GM21515 (cell line): ENCODE data around the gene SOX10.
"Not testable (repeated sequence)": the region's sequence is repeated elsewhere in the genome, so short reads cannot be mapped to it uniquely, and the experiment has no call there.

Experiments used
- ATAC-seq: cut with Tn5 transposase; IDR thresholded peaks from one replicate; pipeline ENCODE4 v1.9.1; 2021; ENCODE audit not compliant: unreplicated experiment

The SOX10 gene

DNA sequence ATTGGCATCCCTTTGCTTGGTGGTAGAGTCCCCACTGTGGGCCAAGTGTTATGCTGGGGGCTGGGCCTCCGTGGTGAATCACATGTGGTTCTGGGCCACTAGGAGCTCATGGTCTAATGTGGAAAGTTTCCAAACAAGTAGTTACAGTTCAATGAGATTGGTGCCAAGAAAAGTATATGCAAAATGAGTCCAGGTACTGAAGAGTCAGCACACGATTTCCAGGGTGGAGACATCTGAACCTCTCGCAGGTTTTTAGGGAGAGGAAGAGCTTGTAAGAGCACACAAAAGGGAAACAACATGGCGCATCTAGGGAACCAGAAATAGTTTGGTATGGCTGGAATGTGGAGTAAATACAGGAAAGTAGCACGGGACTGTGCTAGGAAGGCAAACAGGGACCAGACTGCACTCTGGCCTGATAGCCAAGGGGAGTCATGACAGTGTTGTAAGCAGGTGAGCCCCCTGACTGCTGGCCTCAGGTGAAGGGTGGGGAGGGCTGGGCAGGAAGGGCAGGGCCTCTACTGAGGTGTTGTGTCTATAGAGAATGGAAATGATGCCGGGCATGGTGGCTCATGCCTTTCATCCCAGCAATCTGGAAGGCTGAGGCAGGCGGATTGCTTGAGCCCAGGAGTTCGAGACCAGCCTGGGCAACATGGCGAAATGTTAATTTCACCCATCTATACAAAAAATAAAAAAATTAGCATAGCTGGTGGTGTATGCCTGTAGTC lies 18.3 kb downstream of the SOX10 start:
- no peak for ATAC-seq

DNA sequence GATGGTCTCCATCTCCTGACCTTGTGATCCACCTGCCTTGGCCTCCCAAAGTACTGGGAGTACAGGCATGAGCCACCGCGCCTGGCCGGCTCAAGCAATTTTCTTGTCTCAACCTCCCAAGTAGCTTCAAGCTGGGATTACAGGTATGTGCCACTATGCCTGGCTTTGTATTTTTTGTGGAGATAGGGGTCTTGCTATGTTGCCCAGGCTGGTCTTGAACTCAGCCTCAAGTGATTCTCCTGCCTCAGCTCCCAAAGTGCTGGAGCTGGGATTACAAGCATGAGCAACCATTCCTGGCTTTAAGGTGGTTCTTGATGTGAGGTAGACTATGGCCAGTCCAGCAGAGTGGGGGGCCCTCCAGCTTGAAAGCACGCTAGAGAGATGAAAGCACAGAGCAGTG lies 23.3 kb downstream of the SOX10 start:
- ATAC-seq, result no peak

DNA sequence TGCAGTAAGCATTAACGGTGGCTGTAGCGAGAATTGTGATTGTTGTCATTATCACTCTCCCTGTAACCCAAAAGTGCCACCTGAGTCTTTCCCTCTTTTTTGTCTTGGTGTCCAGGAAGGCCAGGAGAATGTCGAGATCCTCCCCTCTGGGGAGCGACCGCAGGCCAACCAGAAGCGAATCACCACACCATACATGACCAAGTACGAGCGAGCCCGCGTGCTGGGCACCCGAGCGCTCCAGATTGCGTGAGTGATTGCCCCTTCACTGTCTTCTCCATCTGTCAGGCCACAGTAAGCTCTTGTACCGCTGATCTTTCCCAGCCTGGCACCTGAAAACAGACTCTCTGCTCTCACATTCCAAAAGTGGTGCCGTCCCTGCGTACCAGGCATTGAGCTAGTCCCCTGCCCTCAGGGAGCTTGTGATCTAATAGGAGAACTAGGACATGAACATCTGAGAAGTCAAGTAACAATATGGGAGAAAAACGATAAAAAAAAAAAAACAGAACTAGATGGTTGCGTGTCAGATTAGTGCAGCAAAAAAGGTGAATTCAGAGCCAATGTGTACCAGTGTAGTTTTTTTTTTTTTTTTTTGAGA lies 25.0 kb downstream of the SOX10 start:
- ATAC-seq, result no peak

DNA sequence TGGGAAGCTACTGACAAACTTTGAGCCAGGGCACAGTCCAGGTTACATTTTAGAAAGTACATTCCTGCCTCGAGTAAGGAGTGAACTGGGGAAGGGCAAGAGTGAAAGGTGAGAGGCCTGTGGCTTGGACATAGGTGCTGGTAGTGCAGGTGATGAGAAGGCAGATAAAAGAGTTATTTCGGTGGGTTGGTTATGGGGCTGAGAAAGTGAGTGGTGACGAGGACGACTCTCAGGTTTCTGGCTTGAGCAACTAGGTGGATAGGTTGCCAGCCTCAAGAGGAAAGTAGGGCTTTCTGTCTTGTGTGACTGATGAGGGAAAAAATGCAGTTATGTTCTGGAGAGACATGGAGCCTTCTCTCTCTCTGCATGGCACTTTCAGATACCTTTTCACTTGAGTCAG lies 27.1 kb downstream of the SOX10 start:
- ATAC-seq, result no peak

DNA sequence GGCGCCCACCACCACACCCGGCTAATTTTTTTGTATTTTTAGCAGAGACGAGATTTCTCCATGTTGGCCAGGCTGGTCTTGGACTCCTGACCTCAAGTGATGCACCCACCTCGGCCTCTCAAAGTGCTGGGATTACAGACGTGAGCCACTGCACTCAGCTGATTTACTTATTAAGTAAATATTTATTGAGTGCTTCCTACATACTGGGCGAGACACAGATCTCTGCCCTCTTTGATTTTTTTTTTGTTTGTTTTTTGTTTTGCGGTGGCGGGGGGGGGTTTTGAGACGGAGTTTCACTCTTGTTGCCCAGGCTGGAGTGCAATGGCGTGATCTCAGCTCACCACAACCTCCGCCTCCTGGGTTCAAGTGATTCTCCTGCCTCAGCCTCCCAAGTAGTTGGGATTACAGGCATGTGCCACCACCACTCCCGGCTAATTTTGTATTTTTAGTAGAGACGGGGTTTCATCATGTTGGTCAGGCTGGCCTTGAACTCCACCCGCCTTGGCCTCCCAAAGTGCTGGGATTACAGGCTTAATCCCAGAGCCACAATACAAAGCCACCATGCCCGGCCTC lies 28.4 kb downstream of the SOX10 start:
- ATAC-seq, result not testable (repeated sequence)

DNA sequence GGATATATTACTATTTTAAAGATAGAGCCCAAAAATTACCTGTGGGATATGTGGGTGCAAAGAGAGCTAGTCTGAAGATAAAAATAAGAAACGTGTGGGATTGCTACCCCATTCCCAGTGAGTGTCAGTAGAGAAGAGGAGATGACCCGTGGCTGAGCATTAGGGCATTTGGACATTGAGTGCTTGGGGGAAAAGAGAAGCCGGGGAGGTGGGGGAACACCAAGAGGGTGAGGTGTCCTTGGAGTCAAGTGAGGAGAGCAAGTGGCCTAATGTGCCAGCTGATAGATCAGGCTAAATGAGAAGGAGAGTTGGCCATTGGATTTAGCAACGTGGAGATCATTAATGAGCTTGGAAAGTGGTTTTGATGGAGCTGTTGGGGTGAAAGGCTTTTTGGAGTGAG lies 29.7 kb downstream of the SOX10 start:
- ATAC-seq, result no peak

DNA sequence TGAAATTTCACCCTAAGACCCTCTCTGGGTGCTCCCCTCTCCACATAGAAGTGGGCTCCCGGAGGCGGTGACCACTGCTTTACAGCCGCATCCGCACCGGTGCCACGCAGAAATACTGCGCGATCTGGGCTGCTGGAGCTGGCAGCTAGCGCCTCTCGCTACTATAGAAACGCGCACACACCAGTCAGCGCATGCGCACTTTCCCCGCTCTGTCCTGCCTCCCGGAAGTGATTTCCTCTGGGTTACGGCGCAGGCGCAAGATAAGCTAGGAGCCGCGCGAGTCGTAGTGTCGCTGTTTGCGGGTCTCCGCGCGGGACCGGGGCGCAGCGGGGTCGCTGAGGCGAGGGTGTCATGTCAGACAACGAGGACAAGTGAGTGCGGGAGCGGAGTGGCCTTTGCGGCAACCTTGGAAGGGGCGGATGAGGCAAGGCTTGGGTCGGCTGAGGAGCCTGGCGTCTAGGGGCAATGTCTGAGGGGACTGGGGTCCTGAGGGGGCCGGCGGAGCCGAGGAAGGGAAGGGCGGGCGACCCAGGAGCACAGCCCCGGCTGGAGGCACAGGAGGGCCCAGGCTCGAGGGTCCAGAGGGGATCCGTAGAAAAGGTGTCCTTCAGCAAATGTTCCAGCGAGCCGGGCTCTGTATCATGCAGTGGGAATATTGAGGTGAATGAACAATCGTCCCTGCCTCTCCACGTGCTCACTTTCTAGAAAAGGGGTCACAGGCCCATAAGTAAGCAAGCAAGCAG lies 30.7 kb downstream of the SOX10 start, which contains the start of the genes C22orf23 and POLR2F:
Gene C22orf23 (minus strand): TSS at position 165 of the 743 bp plus-strand sequence. CDS start 452 bp downstream, outside the sequence.
Gene POLR2F (plus strand): TSS at position 263 of the 743 bp plus-strand sequence. CDS start 89 bp downstream, at position 352.
- peak; percentile 78 for ATAC-seq

DNA sequence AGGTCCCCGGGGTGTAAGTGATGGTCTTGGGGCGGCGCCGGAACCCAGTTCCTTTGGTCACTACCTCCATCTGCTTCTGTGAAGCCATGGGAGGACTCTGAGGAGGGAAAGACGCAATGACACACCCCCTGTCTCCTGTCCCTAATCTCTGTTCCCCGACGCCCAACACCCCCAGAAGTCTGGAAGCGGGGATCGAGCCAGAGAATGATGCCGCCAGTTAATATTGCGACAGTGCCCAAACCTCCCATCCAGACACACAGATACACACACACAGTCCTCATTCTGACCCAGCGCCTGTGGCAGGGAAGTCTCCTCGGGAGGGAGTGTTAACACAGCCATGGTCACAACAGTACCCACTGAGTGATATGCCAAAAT lies 31.3 kb downstream of the SOX10 start:
- ATAC-seq, result peak; percentile 23

DNA sequence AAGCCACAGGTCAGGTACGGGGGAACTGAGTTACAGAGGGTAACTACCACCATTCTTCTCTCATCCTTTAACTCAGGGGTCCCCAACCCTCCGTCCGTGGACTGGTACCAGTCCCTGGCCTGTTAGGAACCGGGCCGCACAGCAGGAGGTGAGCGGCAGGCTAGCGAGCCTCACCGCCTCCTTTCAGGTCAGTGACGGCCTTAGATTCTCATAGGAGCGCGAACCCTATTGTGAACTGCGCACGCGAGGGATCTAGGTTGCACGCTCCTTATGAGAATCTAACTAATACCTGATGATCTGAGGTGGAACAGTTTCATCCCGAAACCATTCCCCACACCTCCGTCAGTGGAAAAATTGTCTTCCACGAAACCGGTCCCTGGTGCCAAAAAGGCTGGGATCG lies 31.7 kb downstream of the SOX10 start:
- not testable (repeated sequence) for ATAC-seq

DNA sequence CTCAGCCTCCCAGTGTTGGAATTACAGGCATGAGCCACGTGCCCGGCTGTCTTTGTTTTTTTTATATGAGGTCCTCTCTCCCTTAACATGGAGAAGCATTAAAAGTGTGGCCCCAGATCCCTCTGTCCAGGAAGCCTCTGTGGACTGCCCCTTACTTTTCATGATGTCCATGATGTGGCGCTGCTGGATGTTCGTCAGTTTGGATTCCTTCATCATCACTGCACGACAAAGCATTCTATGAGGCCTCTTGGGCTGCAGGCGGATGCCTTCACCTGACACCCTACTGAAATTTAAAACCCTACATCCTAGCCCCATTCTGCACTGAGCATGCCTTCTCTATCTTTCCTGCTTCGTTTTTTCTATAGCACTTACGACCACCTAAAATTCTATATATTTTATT lies 33.0 kb downstream of the SOX10 start:
- ATAC-seq, result no peak

DNA sequence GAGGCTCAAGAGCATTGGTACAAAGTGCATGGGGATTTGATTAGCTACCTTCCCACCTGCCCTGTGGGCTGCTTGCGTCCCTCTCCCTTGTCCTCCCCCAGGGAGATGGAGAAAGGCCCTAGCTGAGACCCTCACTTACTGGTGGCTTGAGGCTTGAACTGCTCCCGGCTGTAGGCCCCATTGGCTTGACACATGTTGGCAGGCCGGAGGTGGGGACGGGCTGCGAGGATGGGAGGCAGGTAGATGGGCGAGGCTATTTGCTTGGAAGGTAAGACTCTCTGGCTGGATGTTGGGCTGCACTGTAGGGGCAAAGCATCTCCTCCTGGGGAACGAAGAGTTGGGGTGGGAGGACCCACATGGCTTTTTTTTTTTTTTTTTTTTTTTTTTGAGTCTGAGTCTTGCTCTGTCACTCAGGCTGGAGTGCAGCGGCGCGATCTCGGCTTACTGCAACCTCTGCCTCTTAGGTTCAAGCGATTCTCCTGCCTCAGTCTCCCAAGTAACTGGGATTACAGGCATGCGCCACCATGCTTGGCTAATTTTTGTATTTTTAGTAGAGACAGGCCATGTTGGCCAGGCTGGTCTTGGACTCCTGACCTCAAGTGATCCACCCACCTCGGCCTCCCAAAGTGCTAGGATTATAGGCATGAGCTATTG lies 37.1 kb downstream of the SOX10 start:
- not testable (repeated sequence) for ATAC-seq

DNA sequence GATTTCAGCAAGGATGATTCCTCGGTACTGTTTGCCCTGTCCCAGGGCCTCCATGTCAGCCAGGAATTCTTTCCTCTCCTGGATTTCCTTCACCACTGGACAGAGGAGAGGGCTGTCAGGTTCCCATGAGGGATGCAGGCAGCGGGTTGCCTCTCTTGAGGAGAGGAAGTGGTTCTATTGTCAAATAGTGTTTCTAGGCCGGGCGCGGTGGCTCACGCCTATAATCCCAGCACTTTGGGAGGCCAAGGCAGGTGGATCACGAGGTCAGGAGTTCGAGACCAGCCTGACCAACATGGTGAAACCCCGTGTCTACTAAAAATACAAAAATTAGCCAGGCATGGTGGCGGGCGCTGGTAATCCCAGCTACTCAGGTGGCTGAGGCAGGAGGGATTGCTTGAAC lies 39.9 kb downstream of the SOX10 start:
- ATAC-seq, result not testable (repeated sequence)

DNA sequence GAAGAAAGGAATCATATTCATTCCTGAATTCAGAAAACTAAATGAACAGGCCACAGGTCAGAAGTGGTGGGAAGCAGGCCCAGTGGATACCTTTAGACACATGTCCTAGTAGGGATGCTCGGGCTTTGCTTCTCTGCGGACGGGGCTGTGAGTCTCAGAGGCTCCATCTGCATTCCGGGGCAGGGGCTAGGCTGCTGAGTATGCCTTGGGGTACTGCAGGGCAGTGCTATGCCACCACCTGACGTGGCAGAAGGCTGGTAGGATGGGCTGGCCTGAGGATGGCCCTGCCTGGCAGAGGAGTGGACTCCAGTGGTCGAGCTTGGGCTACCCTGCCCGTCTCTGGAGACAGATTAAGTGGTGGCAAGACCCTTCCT lies 40.5 kb downstream of the SOX10 start:
- ATAC-seq, result no peak

DNA sequence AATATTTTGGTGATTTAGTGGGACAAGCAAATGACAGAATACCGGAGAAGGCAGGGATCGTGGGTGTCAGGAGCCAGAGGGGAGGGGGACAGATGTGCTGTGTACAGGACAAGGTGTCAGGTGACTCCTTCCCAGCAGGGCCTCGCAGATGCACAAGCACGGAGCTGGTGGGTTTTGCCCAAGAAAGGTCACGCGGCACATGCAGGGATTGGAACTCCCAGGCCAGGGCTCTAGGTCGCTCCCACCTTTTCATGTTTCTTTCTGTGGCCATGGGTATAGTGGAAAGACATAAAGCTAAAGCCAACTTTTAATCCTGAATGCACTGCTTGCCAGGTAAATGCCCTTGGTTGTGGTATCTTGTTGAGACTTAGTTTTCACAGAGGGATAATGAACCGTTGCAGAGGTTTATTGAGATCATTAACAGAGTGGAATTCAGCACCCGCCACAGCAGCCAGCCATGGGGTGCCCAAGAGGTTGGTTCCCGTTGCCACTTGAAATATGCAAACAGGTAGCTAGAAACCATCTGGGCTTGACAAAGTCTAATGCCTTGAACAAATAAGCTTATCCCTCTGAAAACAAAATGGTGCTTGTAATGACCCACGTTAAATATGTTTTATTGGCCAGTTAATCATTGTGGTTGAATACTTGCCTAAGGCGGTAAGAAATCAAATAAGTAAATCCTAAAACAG lies 41.1 kb downstream of the SOX10 start:
- ATAC-seq, result no peak

DNA sequence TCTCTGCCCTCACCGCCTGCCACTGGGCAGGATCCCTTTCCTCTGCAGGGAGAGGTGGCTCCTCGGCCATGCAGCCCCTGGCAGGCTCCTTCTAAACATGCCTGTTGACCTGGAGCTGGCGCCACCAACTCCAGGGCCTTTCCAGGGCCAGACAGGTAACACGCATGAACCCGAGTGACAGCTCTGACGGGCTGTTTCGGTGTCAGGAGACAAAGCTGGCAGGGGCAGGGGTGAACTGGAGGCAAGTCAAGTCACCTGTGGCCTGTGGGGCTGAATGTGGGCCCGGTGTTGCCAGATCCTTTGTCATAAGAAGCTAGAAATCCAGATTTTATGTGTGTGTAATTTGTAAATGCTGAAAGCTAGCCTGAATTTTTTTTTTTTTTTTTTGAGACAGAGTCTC lies 42.2 kb downstream of the SOX10 start:
- ATAC-seq, result no peak

DNA sequence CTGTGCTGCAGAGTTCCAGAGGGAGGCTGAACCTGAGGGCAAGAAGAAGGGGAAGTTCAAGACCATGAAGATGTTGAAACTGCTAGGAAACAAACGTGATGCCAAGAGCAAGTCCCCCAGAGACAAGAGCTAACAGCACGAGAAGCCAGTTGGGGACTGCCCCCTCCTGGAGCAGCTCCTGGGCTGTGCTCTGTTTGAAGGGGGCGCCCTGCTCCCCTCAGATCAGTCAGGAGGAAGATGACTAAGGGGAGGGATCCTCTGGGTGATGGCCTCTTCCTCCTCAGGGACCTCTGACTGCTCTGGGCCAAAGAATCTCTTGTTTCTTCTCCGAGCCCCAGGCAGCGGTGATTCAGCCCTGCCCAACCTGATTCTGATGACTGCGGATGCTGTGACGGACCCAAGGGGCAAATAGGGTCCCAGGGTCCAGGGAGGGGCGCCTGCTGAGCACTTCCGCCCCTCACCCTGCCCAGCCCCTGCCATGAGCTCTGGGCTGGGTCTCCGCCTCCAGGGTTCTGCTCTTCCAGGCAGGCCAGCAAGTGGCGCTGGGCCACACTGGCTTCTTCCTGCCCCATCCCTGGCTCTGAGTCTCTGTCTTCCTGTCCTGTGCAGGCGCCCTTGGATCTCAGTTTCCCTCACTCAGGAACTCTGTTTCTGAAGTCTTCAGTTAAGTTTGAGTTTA lies 43.5 kb downstream of the SOX10 start:
- no peak for ATAC-seq

DNA sequence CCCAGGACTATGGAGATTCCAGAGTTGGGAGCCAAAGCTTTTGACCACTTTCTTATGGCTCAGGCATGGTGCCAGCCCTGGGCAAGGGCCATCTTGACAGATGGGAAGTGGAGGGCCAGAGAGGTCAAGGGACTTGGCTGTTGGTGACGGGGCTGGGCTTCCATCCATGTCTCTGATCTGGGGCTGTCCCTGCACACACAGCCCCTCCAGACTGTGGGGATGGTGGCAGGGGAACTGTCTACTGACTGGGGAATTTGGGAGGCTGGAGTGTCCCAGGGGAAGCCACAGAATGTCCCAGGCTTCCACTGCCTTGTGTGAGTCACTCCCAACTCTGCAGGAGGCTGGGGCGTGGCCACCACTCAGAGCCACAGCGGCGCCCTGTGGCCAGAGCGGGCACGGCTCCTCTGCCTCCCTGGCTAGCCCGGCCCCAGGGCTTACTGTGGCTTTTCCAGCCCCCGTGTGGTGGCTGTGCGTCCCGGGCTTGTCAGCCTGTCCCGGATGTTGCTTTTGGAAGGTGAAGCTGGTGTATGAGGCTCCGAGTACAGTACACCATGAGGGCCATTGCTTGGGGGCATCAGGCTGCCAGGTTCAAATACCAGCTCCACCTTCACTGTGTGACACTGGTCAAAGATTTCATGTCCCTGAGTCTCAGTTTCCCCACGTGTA lies 50.5 kb downstream of the SOX10 start:
- ATAC-seq, result no peak

DNA sequence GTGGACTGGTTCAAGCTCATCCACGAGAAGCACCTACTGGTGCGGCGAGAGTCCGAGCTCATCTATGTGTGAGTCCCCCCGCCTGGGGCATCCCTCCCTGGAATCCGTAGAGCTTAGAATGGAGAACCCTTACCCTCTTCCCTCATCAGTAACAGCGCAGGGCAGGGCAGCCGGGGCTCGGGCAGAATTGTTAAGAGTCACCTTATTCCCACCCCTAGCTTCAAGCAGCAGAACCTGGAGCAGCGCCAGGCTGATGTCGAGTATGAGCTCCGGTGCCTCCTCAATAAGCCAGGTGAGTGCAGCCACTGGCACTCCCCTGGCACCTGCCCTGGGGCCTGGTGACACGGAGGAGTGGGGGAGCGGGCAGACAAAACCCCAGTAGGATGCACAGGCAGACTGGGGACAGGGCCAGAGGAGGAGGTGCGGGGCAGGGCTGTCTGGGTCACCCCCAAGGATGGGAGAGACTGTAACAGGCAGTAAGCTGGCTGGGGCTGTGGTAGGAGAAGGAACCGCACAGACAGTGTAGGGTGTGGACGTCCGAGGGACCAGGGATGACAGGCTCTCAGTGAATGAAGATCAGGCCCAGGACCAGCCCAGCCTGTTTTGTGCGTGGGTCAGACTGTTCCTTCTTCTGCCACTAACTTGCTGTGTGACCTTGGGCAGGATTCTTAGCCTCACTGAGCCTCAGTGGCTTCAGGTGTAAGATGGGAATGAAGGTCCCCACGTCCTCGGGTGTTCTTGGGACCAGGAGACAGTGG lies 51.4 kb downstream of the SOX10 start:
- no peak for ATAC-seq

DNA sequence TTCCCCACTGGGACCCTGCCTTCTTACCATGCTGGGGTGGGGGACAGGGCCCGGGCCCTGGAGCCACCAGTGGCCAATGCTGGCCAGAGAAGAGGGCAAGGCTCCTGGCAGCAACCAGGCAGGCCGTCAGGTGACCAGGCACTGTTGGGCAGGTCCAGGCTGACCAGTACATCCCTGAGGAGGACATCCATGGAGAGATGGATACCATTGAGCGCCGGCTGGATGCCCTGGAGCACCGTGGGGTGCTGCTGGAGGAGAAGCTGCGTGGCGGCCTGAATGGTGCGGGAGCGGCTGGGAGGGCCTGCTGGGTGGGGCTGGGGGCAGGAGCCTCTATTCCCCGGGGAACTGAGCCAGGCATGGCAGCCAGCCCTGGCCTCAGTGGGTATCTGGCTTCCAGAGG lies 52.0 kb downstream of the SOX10 start:
- ATAC-seq, result no peak
